GM12878 (cell line): ENCODE data around the gene SPTLC2. TPM values are rescaled to one million over a fixed set of nuclear protein-coding genes. Genes with fewer than 3 reads are reported as not detected.

ENCODE experiments used
- ATAC-seq: fragments of 200-7000 bp; cut with Tn5 transposase; 3 replicates; pipeline ENCODE4 v1.9.1; 2020; ENCODE audit warnings: mild to moderate bottlenecking, moderate library complexity
- BruUV-seq: library from RNA; stranded (reverse); fragments of 400-500 nt; replicated peaks from 2 replicates; lab custom pipeline; 2021; lab: Mats Ljungman, UMichigan
- CTCF ChIA-PET: fragments of 300-600 bp; sonication (Branson Sonifier 250); formaldehyde crosslinking; extraction: SDS; loops from one replicate; lab custom pipeline; 2021; ENCODE audit warnings: inconsistent platforms; lab: Yijun Ruan, JAX
- POLR2A ChIA-PET: fragments of 350-600 bp; formaldehyde crosslinking; extraction: SDS; loops from one replicate; lab custom pipeline; 2021; ENCODE audit warnings: inconsistent platforms; lab: Charles Lee
- RAD21 ChIA-PET: fragments of 300-600 bp; sonication (Branson Sonifier 250); formaldehyde crosslinking; loops from one replicate; lab custom pipeline; 2023; ENCODE audit warnings: antibody characterized with exemption; ENCODE audit not compliant: unreplicated experiment; lab: Charles Lee
- SMC1A ChIA-PET: fragments of 300-600 bp; sonication (Branson Sonifier 250); formaldehyde crosslinking; loops from one replicate; lab custom pipeline; 2023; ENCODE audit not compliant: unreplicated experiment, uncharacterized antibody; lab: Charles Lee
- DNase-seq: peaks from one replicate; pipeline ENCODE4 v3.0.0-alpha.2; 2011; ENCODE audit warnings: low read depth, low spot score
- FAIRE-seq: peaks from 3 replicates; lab custom pipeline; 2011; peaks lifted over from hg19 to GRCh38; lab: Jason Lieb, UNC
- H2AFZ ChIP-seq: 2 replicates; pipeline ENCODE4 v1.6.0; 2011; ENCODE audit warnings: low read depth, low read length, control low read depth; ENCODE audit not compliant: control insufficient read depth
- H3K27ac ChIP-seq: 2 replicates; pipeline ENCODE4 v1.5.1; 2011; ENCODE audit warnings: control low read depth; ENCODE audit not compliant: control insufficient read depth, insufficient read depth
- H3K27me3 ChIP-seq, 2 experiments: replicated peaks in 1 of 2; 2 replicates each; pipeline versions ENCODE4 v1.6.0 to v1.6.1; 2011; ENCODE audit warnings: low read length in 1 of 2; ENCODE audit not compliant: control insufficient read depth in 2 of 2, insufficient read depth in 2 of 2
- H3K36me3 ChIP-seq, 2 experiments: 2 replicates each; pipeline ENCODE4 v1.5.1; 2011; ENCODE audit warnings: low read length in 1 of 2; ENCODE audit not compliant: control insufficient read depth in 2 of 2, insufficient read depth in 2 of 2
- H3K4me1 ChIP-seq: 2 replicates; pipeline ENCODE4 v1.6.1; 2011; ENCODE audit warnings: mild to moderate bottlenecking, low read length, moderate library complexity, mixed read lengths; ENCODE audit not compliant: control insufficient read depth, insufficient read depth
- H3K4me2 ChIP-seq: 2 replicates; pipeline ENCODE4 v1.6.0; 2011; ENCODE audit warnings: control low read depth; ENCODE audit not compliant: control insufficient read depth, insufficient read depth
- H3K4me3 ChIP-seq: fragments of 200-600 bp; sonication (generic); 2 replicates; pipeline ENCODE4 v1.5.1; 2016
- H3K79me2 ChIP-seq: 2 replicates; pipeline ENCODE4 v1.6.0; 2011; ENCODE audit warnings: low read length; ENCODE audit not compliant: control insufficient read depth, insufficient read depth
- H3K9ac ChIP-seq: 2 replicates; pipeline ENCODE4 v1.8.0; 2011; ENCODE audit warnings: low read length, control low read depth, mixed read lengths; ENCODE audit not compliant: control insufficient read depth, insufficient read depth
- H3K9me3 ChIP-seq: replicated peaks from 3 replicates; pipeline ENCODE4 v1.5.1; 2011; ENCODE audit warnings: mild to moderate bottlenecking, low read length; ENCODE audit not compliant: control insufficient read depth, insufficient read depth
- H4K20me1 ChIP-seq: 2 replicates; pipeline ENCODE4 v1.6.0; 2011; ENCODE audit not compliant: control insufficient read depth, insufficient read depth
- DPF2 ChIP-seq: fragments of 450-650 bp; IDR thresholded peaks from 2 replicates; pipeline ENCODE4 v1.6.1; 2017; ENCODE audit warnings: mild to moderate bottlenecking
- E2F8 ChIP-seq: fragments of 450-650 bp; IDR thresholded peaks from 2 replicates; pipeline ENCODE4 v1.6.1; 2018; ENCODE audit warnings: mild to moderate bottlenecking, low read depth, moderate library complexity; ENCODE audit not compliant: partially characterized antibody
- ELK1 ChIP-seq: IDR thresholded peaks from 2 replicates; pipeline ENCODE4 v1.6.1; 2012; ENCODE audit warnings: low read depth, low read length, improper control_type of control experiment
- IRF4 ChIP-seq: IDR thresholded peaks from 2 replicates; pipeline ENCODE4 v1.6.1; 2011; ENCODE audit warnings: low read depth, low read length
- IRF5 ChIP-seq: fragments of 450-650 bp; IDR thresholded peaks from 2 replicates; pipeline ENCODE4 v1.6.1; 2017; ENCODE audit warnings: borderline replicate concordance
- MEF2B ChIP-seq: fragments of 450-650 bp; IDR thresholded peaks from 2 replicates; pipeline ENCODE4 v1.6.1; 2018; ENCODE audit warnings: mild to moderate bottlenecking, moderate library complexity; ENCODE audit not compliant: partially characterized antibody, poor library complexity, severe bottlenecking
- MYB ChIP-seq: fragments of 150-350 bp; IDR thresholded peaks from 2 replicates; pipeline ENCODE4 v1.6.1; 2014; ENCODE audit warnings: mild to moderate bottlenecking, low read depth, low read length, borderline replicate concordance
- NFIC ChIP-seq: IDR thresholded peaks from 2 replicates; pipeline ENCODE4 v1.6.1; 2012; ENCODE audit warnings: low read depth, mild to moderate bottlenecking, inconsistent platforms, low read length, moderate library complexity
- SIN3A ChIP-seq: IDR thresholded peaks from 2 replicates; pipeline ENCODE4 v1.6.1; 2012; ENCODE audit warnings: low read depth, low read length, improper control_type of control experiment
- SMAD1 ChIP-seq: fragments of 450-650 bp; IDR thresholded peaks from 2 replicates; pipeline ENCODE4 v1.6.1; 2018; ENCODE audit warnings: mild to moderate bottlenecking, low read depth; ENCODE audit not compliant: partially characterized antibody
- USF2 ChIP-seq: IDR thresholded peaks from 2 replicates; pipeline ENCODE4 v1.6.1; 2011; ENCODE audit warnings: low read depth, low read length, improper control_type of control experiment, borderline replicate concordance
- ZNF217 ChIP-seq: fragments of 450-650 bp; IDR thresholded peaks from 2 replicates; pipeline ENCODE4 v1.6.1; 2017; ENCODE audit warnings: antibody characterized with exemption, mild to moderate bottlenecking
- ZNF384 ChIP-seq: IDR thresholded peaks from 2 replicates; pipeline ENCODE4 v1.6.1; 2012; ENCODE audit warnings: low read depth, mild to moderate bottlenecking, low read length, improper control_type of control experiment, borderline replicate concordance
- WGBS: methylation state at CpG from one replicate; pipeline ENCODE4 v1.1.6; 2016; ENCODE audit warnings: low lambda C conversion rate; ENCODE audit not compliant: insufficient replicate concordance, insufficient coverage; ENCODE audit errors: missing lambda C conversion rate; 5-methylcytosine and 5-hydroxymethylcytosine counted together
- in situ Hi-C: fragments of 300-500 bp; cut with MboI; formaldehyde crosslinking; loops from 9 replicates; pipeline ENCODE4 v1.14.3; 2018; ENCODE audit warnings: mixed read lengths
- intact Hi-C: fragments of 100-400 bp; cut with micrococcal nuclease; formaldehyde crosslinking; loops from one replicate; pipeline ENCODE4 v1.14.2; 2022; ENCODE audit not compliant: unreplicated experiment
- polyA plus RNA-seq, 11 experiments: library from polyadenylated mRNA; depleted of rRNA in 4 of 11; unstranded in 6 of 11; stranded (reverse) in 5 of 11; fragments of >200 nt; fragmentation: Nextera tagmentation in 4 of 11; fragmentation: Illumina TruSeq in 1 of 11; extraction: Ambion mirVana in 4 of 11; extraction: Trizol in 1 of 11; gene quantifications; 1 replicate in 1 of 11; 2 replicates in 10 of 11; pipeline versions ENCODE4 v1.2.1 to v1.2.3, GENCODE V29; 2011 to 2016; ENCODE audit warnings: inconsistent platforms in 2 of 11, missing spikeins in 2 of 11, low read depth in 1 of 11
- total RNA-seq, 4 experiments: library from RNA; depleted of rRNA in 3 of 4; stranded (reverse); fragments of >200 nt in 3 of 4; fragmentation: Illumina TruSeq in 1 of 4; extraction: Trizol in 1 of 4; gene quantifications; 2 replicates each; pipeline versions ENCODE4 v1.2.1 to v1.2.3, GENCODE V29; 2013 to 2021
- TF ChIP-seq, protein P1 (sequence below): fragments of 450-650 bp; conservative IDR thresholded peaks from 2 replicates; pipeline ENCODE4 v1.6.1; 2017; ENCODE audit warnings: mild to moderate bottlenecking, moderate library complexity

SPTLC2 gene
- total and polyA plus RNA-seq, 10 of the 15 experiments (the other 5 are each of a cell fraction or from before 2014, with no cell fraction given): 6.9 to 35.1 (median 19.7) TPM

DNA sequence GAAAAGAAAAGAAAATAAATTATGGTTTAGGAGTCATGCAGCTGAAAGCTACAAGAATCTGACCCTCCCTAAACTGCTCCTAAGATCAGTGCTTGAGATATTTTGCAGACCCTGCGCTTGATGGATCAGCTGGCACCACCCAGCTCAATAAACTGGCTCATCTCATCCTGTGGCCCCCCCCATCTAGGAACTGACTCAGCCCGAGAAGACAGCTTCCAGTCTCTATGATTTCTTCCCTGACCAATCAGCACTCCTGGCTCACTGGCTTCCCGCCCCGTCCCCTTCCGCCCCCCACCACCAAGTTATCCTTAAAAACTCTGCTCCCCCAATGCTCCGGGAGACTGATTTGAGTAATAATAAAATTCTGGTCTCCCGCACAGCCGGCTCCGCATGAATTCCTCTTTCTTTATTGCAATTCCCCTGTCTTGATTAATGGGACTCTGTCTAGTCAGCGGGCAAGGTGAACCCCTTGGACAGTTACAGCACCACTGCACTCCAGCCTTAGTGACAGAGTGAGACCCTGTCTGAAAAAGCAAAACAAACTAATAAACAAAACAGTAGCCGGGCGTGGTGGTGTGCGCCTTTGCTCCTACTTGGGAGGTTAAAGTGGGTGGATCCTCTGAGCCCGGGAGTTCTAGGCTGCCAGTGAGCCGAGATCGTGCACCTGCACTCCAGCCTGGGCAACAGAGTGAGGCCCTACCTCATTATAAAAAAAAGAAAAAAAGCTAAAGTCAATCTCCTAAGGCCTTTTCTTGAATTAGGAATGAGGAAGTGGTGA lies 24.5 kb upstream of the SPTLC2 start:
- ATAC-seq: peak; percentile 61
- 12% methylated on average over 14 of the region's 16 CpGs for WGBS
- RAD21 ChIA-PET: no interaction called here
- TF ChIP-seq ZNF217 (no peak), MEF2B (no peak), SMAD1 (no peak), NFIC (no peak), E2F8 (no peak), IRF4 (no peak), ELK1 (no peak), SIN3A (no peak), IRF5 (no peak), MYB (no peak), USF2 (no peak), DPF2 (no peak), ZNF384 (no peak)
- TF ChIP-seq, protein P1, sequence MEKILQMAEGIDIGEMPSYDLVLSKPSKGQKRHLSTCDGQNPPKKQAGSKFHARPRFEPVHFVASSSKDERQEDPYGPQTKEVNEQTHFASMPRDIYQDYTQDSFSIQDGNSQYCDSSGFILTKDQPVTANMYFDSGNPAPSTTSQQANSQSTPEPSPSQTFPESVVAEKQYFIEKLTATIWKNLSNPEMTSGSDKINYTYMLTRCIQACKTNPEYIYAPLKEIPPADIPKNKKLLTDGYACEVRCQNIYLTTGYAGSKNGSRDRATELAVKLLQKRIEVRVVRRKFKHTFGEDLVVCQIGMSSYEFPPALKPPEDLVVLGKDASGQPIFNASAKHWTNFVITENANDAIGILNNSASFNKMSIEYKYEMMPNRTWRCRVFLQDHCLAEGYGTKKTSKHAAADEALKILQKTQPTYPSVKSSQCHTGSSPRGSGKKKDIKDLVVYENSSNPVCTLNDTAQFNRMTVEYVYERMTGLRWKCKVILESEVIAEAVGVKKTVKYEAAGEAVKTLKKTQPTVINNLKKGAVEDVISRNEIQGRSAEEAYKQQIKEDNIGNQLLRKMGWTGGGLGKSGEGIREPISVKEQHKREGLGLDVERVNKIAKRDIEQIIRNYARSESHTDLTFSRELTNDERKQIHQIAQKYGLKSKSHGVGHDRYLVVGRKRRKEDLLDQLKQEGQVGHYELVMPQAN: no peak

More for the DNA sequence above, 24.5 kb upstream of the SPTLC2 start:
- Histone ChIP-seq H3K9ac (peak overlapping the region; percentile 68), H3K4me1 (peaks cover 13% of the 10 kb centered on the region), H3K27me3 (no peaks in the 10 kb centered on the region), H3K36me3 (no peaks in the 10 kb centered on the region), H3K4me2 (peak overlapping the region; percentile 97), H4K20me1 (no peaks in the 10 kb centered on the region), H3K9me3 (no peaks in the 10 kb centered on the region; the same call in 2 of the 3 replicates), H3K79me2 (no peaks in the 10 kb centered on the region), H3K4me3 (peak overlapping the region; percentile 62; the same call in 1 of the 2 replicates), H2AFZ (peak overlapping the region; percentile 98), H3K27ac (peak overlapping the region; percentile 27; the same call in 1 of the 2 replicates)
- no peak for FAIRE-seq
- intact Hi-C loops: no loop called here
- BruUV-seq: no TSS peak
- ChIA-PET SMC1A (interaction anchor here (0.7 kb wide), 1 partner anchor 384 kb away, joined by 3 read pairs; no protein-coding TSS in a partner anchor), POLR2A (no interaction called here), CTCF (interaction anchor here (0.6 to 1.5 kb wide), 3 partner anchors 22 to 76 kb away, joined by 3 read pairs; no protein-coding TSS in a partner anchor)
- no peak for DNase-seq
- in situ Hi-C loops: no loop called here
